Measurements from ENCODE around the gene ING3.
"Not testable (repeated sequence)": the region's sequence is repeated elsewhere in the genome, so short reads cannot be mapped to it uniquely, and the experiment has no call there.

ING3 gene

DNA sequence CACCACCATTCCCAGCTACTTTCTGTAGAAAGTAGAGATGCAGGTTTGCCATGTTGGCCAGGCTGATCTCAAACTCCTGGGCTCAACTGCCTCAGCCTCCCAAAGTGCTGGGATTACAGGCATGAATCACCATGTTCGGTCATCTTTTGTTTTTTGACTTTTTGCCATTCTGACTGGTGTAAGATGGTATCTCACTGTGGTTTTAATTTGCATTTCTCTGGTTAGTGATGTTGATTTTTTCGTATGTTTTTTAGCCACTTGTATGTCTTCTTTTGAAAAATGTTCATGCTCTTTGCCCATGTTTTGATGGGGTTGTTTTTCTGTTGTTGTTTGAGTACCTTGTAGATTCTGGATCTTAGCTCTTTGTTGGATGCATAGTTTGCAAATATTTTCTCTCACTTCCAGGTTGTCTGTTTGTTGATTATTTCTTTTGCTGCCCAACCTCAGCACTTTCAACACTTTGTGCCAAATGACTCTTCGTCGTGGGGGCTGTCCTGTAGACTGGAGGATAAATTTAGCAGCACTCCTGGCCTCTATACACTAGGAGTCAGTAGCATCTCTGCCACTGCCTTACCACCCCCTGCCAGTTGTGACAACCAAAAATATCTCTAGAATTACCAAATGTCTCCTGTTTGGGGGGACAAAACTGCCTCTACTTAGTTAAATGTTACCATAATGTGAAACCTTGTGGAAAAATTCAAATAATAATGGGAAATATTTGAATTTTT is 31.5 kb downstream of the ING3 start:
- no peak overlapping the region for H2BK120ac ChIP-seq (ENCODE audit: low read depth, low read length)
- H3K27ac ChIP-seq (replicated peaks; ENCODE audit: low read length) = no peak overlapping the region
- H3K36me3 ChIP-seq (replicated peaks in 1 of 2; ENCODE audit: control insufficient read depth in 2 of 2, insufficient read depth in 2 of 2, low read length in 2 of 2) = peaks cover 0 to 1% of the 10 kb centered on the region in 2 donors
- no peak overlapping the region for H3K9ac ChIP-seq (ENCODE audit: low read depth, low read length, poor library complexity)
- no peak overlapping the region for H3K23ac ChIP-seq (ENCODE audit: low read depth, low read length, poor library complexity)
- H3K79me1 ChIP-seq (ENCODE audit: low read depth, low read length) = no peaks in the 10 kb centered on the region
- no peak overlapping the region for H2AFZ ChIP-seq (ENCODE audit: low read length)
- no CpG with 5 or more reads among the region's 4 CpGs for WGBS, 2 donors (ENCODE audit: extremely low coverage in 2 of 2, insufficient read length in 2 of 2, insufficient replicate concordance in 1 of 2)
- H2BK15ac ChIP-seq (ENCODE audit: low read length) = no peak overlapping the region
- H3K18ac ChIP-seq (ENCODE audit: low read length) = no peak overlapping the region
- no peak overlapping the region for H3K4me3 ChIP-seq (ENCODE audit: low read length in 2 of 2)
- no peak overlapping the region for H3K14ac ChIP-seq (ENCODE audit: low read length)
- DNase-seq (ENCODE audit: low spot score) = no peak
- no peak overlapping the region for H2BK12ac ChIP-seq (ENCODE audit: low read length)
- no peak overlapping the region for H4K91ac ChIP-seq (ENCODE audit: low read depth, low read length, poor library complexity)
- no peak overlapping the region for H2AK5ac ChIP-seq (ENCODE audit: low read depth, low read length)
- H3K4me2 ChIP-seq (ENCODE audit: insufficient read depth, low read length, poor library complexity, severe bottlenecking) = no peak overlapping the region
- no peak overlapping the region for H4K8ac ChIP-seq (ENCODE audit: low read depth, low read length)
- H3K4ac ChIP-seq (ENCODE audit: low read length) = no peak overlapping the region
- H2BK5ac ChIP-seq (ENCODE audit: low read length) = no peak overlapping the region
- no peaks in the 10 kb centered on the region for H3K4me1 ChIP-seq (ENCODE audit: control insufficient read depth in 2 of 2, insufficient read depth in 1 of 2, low read depth in 1 of 2, low read length in 2 of 2)
- H3K27me3 ChIP-seq (ENCODE audit: control insufficient read depth in 3 of 3, insufficient read depth in 3 of 3, low read depth in 1 of 3, low read length in 3 of 3) = peaks cover 0 to 3% (median 0%) of the 10 kb centered on the region in 3 experiments
- no peaks in the 10 kb centered on the region for H3K9me3 ChIP-seq (replicated peaks in 1 of 2; ENCODE audit: control insufficient read depth in 2 of 2, insufficient read depth in 1 of 2, low read depth in 1 of 2, low read length in 2 of 2)

DNA sequence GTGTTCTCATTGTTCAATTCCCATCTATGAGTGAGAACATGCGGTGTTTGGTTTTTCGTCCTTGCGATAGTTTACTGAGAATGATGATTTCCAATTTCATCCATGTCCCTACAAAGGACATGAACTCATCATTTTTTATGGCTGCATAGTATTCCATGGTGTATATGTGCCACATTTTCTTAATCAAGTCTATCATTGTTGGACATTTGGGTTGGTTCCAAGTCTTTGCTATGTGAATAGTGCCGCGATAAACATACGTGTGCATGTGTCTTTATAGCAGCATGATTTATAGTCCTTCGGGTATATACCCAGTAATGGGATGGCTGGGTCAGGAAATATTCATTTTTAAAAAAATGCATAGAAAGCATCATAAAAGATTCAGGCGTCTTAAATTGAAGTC is 33.0 kb downstream of the ING3 start:
- H2BK12ac ChIP-seq (ENCODE audit: low read length); H3K36me3 ChIP-seq (replicated peaks in 1 of 2; ENCODE audit: control insufficient read depth in 2 of 2, insufficient read depth in 2 of 2, low read length in 2 of 2); H4K91ac ChIP-seq (ENCODE audit: low read depth, low read length, poor library complexity); H3K9me3 ChIP-seq (replicated peaks in 1 of 2; ENCODE audit: control insufficient read depth in 2 of 2, insufficient read depth in 1 of 2, low read depth in 1 of 2, low read length in 2 of 2); DNase-seq (ENCODE audit: low spot score); H3K23ac ChIP-seq (ENCODE audit: low read depth, low read length, poor library complexity); H3K18ac ChIP-seq (ENCODE audit: low read length); H4K8ac ChIP-seq (ENCODE audit: low read depth, low read length); H2BK15ac ChIP-seq (ENCODE audit: low read length); H3K27me3 ChIP-seq (ENCODE audit: control insufficient read depth in 3 of 3, insufficient read depth in 3 of 3, low read depth in 1 of 3, low read length in 3 of 3); H3K79me1 ChIP-seq (ENCODE audit: low read depth, low read length); H3K9ac ChIP-seq (ENCODE audit: low read depth, low read length, poor library complexity); H2AFZ ChIP-seq (ENCODE audit: low read length); H3K4me2 ChIP-seq (ENCODE audit: insufficient read depth, low read length, poor library complexity, severe bottlenecking); H3K14ac ChIP-seq (ENCODE audit: low read length); H3K4ac ChIP-seq (ENCODE audit: low read length); H2BK5ac ChIP-seq (ENCODE audit: low read length); H2AK5ac ChIP-seq (ENCODE audit: low read depth, low read length); H3K27ac ChIP-seq (replicated peaks; ENCODE audit: low read length); H3K4me1 ChIP-seq (ENCODE audit: control insufficient read depth in 2 of 2, insufficient read depth in 1 of 2, low read depth in 1 of 2, low read length in 2 of 2); H3K4me3 ChIP-seq (ENCODE audit: low read length in 2 of 2); H2BK120ac ChIP-seq (ENCODE audit: low read depth, low read length): not testable (repeated sequence)
- no CpG with 5 or more reads among the region's 8 CpGs for WGBS, 2 donors (ENCODE audit: extremely low coverage in 2 of 2, insufficient read length in 2 of 2, insufficient replicate concordance in 1 of 2)

DNA sequence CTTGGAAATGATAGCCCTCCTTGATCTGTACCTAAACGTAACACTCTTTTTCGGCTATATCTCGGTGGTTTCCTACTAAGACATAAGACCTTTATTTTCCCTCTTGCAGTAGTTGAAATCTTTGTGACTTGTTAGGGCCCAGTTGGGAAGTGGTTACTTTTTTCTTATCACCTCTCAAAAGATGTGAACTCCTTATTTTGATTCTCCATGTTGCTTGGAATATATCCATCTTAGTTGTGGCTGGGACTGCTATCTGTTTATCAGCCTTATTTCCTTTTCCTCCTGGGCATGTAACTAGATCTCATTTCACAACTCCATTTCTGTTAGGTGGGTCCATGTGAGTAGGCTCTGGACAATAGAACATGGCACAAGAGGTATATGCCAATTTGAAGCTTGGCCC is 33.8 kb downstream of the ING3 start:
- no peak overlapping the region for H4K8ac ChIP-seq (ENCODE audit: low read depth, low read length)
- peaks cover 0 to 6% of the 10 kb centered on the region in 2 donors for H3K4me1 ChIP-seq (ENCODE audit: control insufficient read depth in 2 of 2, insufficient read depth in 1 of 2, low read depth in 1 of 2, low read length in 2 of 2)
- no peak overlapping the region for H2AFZ ChIP-seq (ENCODE audit: low read length)
- no peak overlapping the region for H3K4ac ChIP-seq (ENCODE audit: low read length)
- no peak overlapping the region for H2BK15ac ChIP-seq (ENCODE audit: low read length)
- H3K4me2 ChIP-seq (ENCODE audit: insufficient read depth, low read length, poor library complexity, severe bottlenecking) = no peak overlapping the region
- H3K23ac ChIP-seq (ENCODE audit: low read depth, low read length, poor library complexity) = no peak overlapping the region
- no peak overlapping the region for H4K91ac ChIP-seq (ENCODE audit: low read depth, low read length, poor library complexity)
- H3K18ac ChIP-seq (ENCODE audit: low read length) = no peak overlapping the region
- no peak for DNase-seq (ENCODE audit: low spot score)
- H3K4me3 ChIP-seq (ENCODE audit: low read length in 2 of 2) = no peak overlapping the region
- H2BK120ac ChIP-seq (ENCODE audit: low read depth, low read length) = no peak overlapping the region
- H2BK5ac ChIP-seq (ENCODE audit: low read length) = no peak overlapping the region
- H3K36me3 ChIP-seq (replicated peaks in 1 of 2; ENCODE audit: control insufficient read depth in 2 of 2, insufficient read depth in 2 of 2, low read length in 2 of 2) = no peaks in the 10 kb centered on the region
- no peaks in the 10 kb centered on the region for H3K9me3 ChIP-seq (replicated peaks in 1 of 2; ENCODE audit: control insufficient read depth in 2 of 2, insufficient read depth in 1 of 2, low read depth in 1 of 2, low read length in 2 of 2)
- peaks cover 0 to 15% (median 3%) of the 10 kb centered on the region in 3 experiments for H3K27me3 ChIP-seq (ENCODE audit: control insufficient read depth in 3 of 3, insufficient read depth in 3 of 3, low read depth in 1 of 3, low read length in 3 of 3)
- no peak overlapping the region for H2BK12ac ChIP-seq (ENCODE audit: low read length)
- H3K14ac ChIP-seq (ENCODE audit: low read length) = no peak overlapping the region
- no CpG with 5 or more reads among the region's 3 CpGs for WGBS, 2 donors (ENCODE audit: extremely low coverage in 2 of 2, insufficient read length in 2 of 2, insufficient replicate concordance in 1 of 2)
- H2AK5ac ChIP-seq (ENCODE audit: low read depth, low read length) = no peak overlapping the region
- H3K9ac ChIP-seq (ENCODE audit: low read depth, low read length, poor library complexity) = no peak overlapping the region
- no peak overlapping the region for H3K27ac ChIP-seq (replicated peaks; ENCODE audit: low read length)
- H3K79me1 ChIP-seq (ENCODE audit: low read depth, low read length) = no peaks in the 10 kb centered on the region

DNA sequence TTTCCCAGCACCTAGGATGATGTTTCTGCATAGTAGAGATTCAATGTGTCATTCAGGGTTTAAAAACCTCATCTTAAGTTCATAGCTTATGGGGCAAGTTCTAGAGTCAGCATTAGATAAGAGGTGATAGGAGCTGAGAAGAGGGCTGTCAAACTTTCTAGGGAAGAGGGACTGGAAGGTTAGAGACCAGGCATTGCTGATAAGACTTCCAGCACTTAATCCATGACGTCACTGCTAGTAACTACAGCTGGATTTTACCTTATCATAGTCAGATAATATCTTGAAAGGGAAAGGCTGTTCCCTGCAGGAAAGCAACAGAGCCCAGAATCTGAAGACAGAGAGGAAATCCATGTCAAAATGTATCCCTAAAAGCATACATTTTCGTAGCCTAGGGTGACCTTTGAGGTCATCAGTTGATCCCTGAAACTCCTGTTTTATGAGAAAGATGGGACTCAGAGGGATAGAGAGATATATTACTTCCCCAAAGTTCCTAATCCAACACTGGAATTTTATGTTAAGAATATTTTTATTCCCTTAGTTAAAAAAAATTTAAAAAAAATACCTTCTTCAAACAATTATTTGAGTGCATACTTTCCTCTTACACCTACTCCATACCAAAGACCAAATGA is 34.7 kb downstream of the ING3 start:
- peaks cover 0 to 19% (median 3%) of the 10 kb centered on the region in 3 experiments for H3K27me3 ChIP-seq (ENCODE audit: control insufficient read depth in 3 of 3, insufficient read depth in 3 of 3, low read depth in 1 of 3, low read length in 3 of 3)
- no peak overlapping the region for H3K18ac ChIP-seq (ENCODE audit: low read length)
- no peak overlapping the region for H3K27ac ChIP-seq (replicated peaks; ENCODE audit: low read length)
- no peak overlapping the region for H2AFZ ChIP-seq (ENCODE audit: low read length)
- peaks cover 0 to 6% of the 10 kb centered on the region in 2 donors for H3K4me1 ChIP-seq (ENCODE audit: control insufficient read depth in 2 of 2, insufficient read depth in 1 of 2, low read depth in 1 of 2, low read length in 2 of 2)
- no peak overlapping the region for H2BK15ac ChIP-seq (ENCODE audit: low read length)
- no peak for DNase-seq (ENCODE audit: low spot score)
- H3K4ac ChIP-seq (ENCODE audit: low read length) = no peak overlapping the region
- H3K4me3 ChIP-seq (ENCODE audit: low read length in 2 of 2) = no peak overlapping the region
- H3K4me2 ChIP-seq (ENCODE audit: insufficient read depth, low read length, poor library complexity, severe bottlenecking) = no peak overlapping the region
- no peak overlapping the region for H2BK120ac ChIP-seq (ENCODE audit: low read depth, low read length)
- no peak overlapping the region for H2BK5ac ChIP-seq (ENCODE audit: low read length)
- H3K23ac ChIP-seq (ENCODE audit: low read depth, low read length, poor library complexity) = no peak overlapping the region
- H3K36me3 ChIP-seq (replicated peaks in 1 of 2; ENCODE audit: control insufficient read depth in 2 of 2, insufficient read depth in 2 of 2, low read length in 2 of 2) = no peaks in the 10 kb centered on the region
- no peak overlapping the region for H3K9ac ChIP-seq (ENCODE audit: low read depth, low read length, poor library complexity)
- no peak overlapping the region for H4K8ac ChIP-seq (ENCODE audit: low read depth, low read length)
- H3K79me1 ChIP-seq (ENCODE audit: low read depth, low read length) = no peaks in the 10 kb centered on the region
- H3K9me3 ChIP-seq (replicated peaks in 1 of 2; ENCODE audit: control insufficient read depth in 2 of 2, insufficient read depth in 1 of 2, low read depth in 1 of 2, low read length in 2 of 2) = no peaks in the 10 kb centered on the region
- no peak overlapping the region for H2AK5ac ChIP-seq (ENCODE audit: low read depth, low read length)
- H3K14ac ChIP-seq (ENCODE audit: low read length) = no peak overlapping the region
- WGBS, 2 donors (ENCODE audit: extremely low coverage in 2 of 2, insufficient read length in 2 of 2, insufficient replicate concordance in 1 of 2) = no CpG with 5 or more reads among the region's 2 CpGs
- no peak overlapping the region for H2BK12ac ChIP-seq (ENCODE audit: low read length)
- H4K91ac ChIP-seq (ENCODE audit: low read depth, low read length, poor library complexity) = no peak overlapping the region

Measured in neuronal stem cell (in vitro differentiated cells).